Stimulated activated CD4-positive, alpha-beta T cell treated with anti-CD3 and anti-CD28 coated beads, Interleukin-4, amount 100 ng/mL, for 48 hours (primary cell): ENCODE measurements around the gene KLF8.

Experiments used
- DNase-seq, 2 donors: peaks; one replicate each; pipeline ENCODE4 v3.0.0-alpha.2; 2020; ENCODE audit warnings: low read depth in 2 of 2

Gene KLF8

GRCh38 chrX:56309881-56310280 is 77.7 kb downstream of the KLF8 start:
- DNase-seq: no peak

- no peak for DNase-seq
Measured at GRCh38 chrX:56310581-56310980, 78.4 kb downstream of the KLF8 start.

DNA sequence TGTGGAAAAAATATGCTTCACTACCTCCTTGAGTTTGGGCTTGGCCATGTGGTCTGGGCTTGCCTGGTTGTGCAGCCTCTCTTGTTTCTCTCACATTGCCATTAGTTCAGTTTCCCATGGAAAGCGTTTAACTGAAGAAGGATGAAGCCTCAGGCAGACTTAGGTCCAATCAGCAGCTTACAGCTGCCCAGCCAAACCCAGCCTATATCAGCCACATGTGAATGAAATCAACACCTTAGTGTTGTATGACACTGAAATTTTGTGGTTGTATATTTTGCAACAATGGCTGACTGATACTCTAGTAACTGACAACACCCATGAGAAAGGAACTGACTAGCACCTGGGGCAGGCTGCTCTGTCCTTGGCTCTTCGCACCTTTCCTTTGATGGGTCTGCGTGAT is 81.2 kb downstream of the KLF8 start:
- no peak for DNase-seq

GRCh38 chrX:56314334-56314733 is 82.2 kb downstream of the KLF8 start:
- DNase-seq: peak in 1 of 2 donors; percentile 6

DNA sequence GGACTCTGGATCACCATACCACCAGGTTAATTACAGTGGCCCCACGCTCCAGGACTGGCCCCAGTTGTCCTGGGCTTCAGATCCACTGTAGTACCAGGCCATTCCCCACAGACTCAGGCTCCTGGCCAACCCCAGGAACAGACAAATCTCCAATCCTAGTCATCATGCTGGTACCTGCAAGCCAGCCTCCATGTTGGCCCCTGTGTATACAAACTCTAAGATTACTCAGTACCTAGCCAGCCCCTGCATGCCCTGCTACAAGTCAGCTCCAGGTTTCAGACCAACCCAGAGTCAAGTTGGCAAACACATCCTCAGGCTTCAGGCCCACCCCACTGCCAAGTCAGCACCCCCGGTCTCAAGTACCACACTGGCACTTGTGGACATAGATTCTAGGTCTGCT is 85.9 kb downstream of the KLF8 start:
- DNase-seq: no peak

- DNase-seq: no peak
Measured at GRCh38 chrX:56319165-56319564, 87.0 kb downstream of the KLF8 start.
